ENCODE results near the gene SHC2.

The SHC2 gene

GRCh38 chr19:372306-372890 lies 88.4 kb downstream of the SHC2 start:
- in situ Hi-C loops (cut with MboI; ENCODE audit: low pct_unique_long_range_greater_than_20kb, low sequenced_read_pairs, unreplicated experiment): no loop called here
- no peak for TF ChIP-seq CTCF (IDR thresholded peaks at IDR 0.05; ENCODE audit: extremely low read depth, insufficient read depth, missing control alignments)
- no peak for DNase-seq (ENCODE audit: low spot score)

- no peak for TF ChIP-seq CTCF (IDR thresholded peaks at IDR 0.05; ENCODE audit: extremely low read depth, insufficient read depth, missing control alignments)
- in situ Hi-C loops (cut with MboI; ENCODE audit: low pct_unique_long_range_greater_than_20kb, low sequenced_read_pairs, unreplicated experiment): no loop called here
- DNase-seq (ENCODE audit: low spot score): no peak
These were observed 89.2 kb downstream of the SHC2 start for GRCh38 chr19:371501-372168.

- DNase-seq (ENCODE audit: low spot score): no peak
- no peak for TF ChIP-seq CTCF (IDR thresholded peaks at IDR 0.05; ENCODE audit: extremely low read depth, insufficient read depth, missing control alignments)
- in situ Hi-C loops (cut with MboI; ENCODE audit: low pct_unique_long_range_greater_than_20kb, low sequenced_read_pairs, unreplicated experiment): no loop called here
These were observed 90.0 kb downstream of the SHC2 start for GRCh38 chr19:370641-371330.

GRCh38 chr19:369876-370275 lies 91.0 kb downstream of the SHC2 start:
- no peak for DNase-seq (ENCODE audit: low spot score)
- in situ Hi-C loops (cut with MboI; ENCODE audit: low pct_unique_long_range_greater_than_20kb, low sequenced_read_pairs, unreplicated experiment): no loop called here
- TF ChIP-seq CTCF (IDR thresholded peaks at IDR 0.05; ENCODE audit: extremely low read depth, insufficient read depth, missing control alignments): no peak

- in situ Hi-C loops (cut with MboI; ENCODE audit: low pct_unique_long_range_greater_than_20kb, low sequenced_read_pairs, unreplicated experiment): no loop called here
- TF ChIP-seq CTCF (IDR thresholded peaks at IDR 0.05; ENCODE audit: extremely low read depth, insufficient read depth, missing control alignments): no peak
- DNase-seq (ENCODE audit: low spot score): no peak
These were observed 91.6 kb downstream of the SHC2 start for GRCh38 chr19:369256-369655.

GRCh38 chr19:368630-369024 lies 92.2 kb downstream of the SHC2 start:
- no peak for TF ChIP-seq CTCF (IDR thresholded peaks at IDR 0.05; ENCODE audit: extremely low read depth, insufficient read depth, missing control alignments)
- in situ Hi-C loops (cut with MboI; ENCODE audit: low pct_unique_long_range_greater_than_20kb, low sequenced_read_pairs, unreplicated experiment): no loop called here
- DNase-seq (ENCODE audit: low spot score): no peak

Data from GM13977 (cell line).